GM23338 (cell line): ENCODE data around the gene RFFL.

Experiments
- CREB1 ChIP-seq: fragments of 250-450 bp; sonication (Bioruptor Pico); IDR thresholded peaks from 2 replicates; pipeline ENCODE4 v1.5.0; 2020; ENCODE audit warnings: low read depth, mild to moderate bottlenecking, moderate library complexity
- CTCF ChIP-seq, 2 experiments: fragments of 200-600 bp in 1 of 2; sonication (generic) in 1 of 2; conservative IDR thresholded peaks; 2 replicates each; pipeline versions ENCODE4 v1.5.1 to v1.6.1; 2016 to 2017; ENCODE audit warnings: antibody characterized with exemption in 2 of 2, low read depth in 2 of 2, mild to moderate bottlenecking in 2 of 2, moderate library complexity in 1 of 2
- EZH2 ChIP-seq: fragments of 200-600 bp; sonication (generic); IDR thresholded peaks from one replicate; pipeline ENCODE4 v1.8.0; 2017; ENCODE audit warnings: antibody characterized with exemption, mild to moderate bottlenecking, low read depth; ENCODE audit not compliant: unreplicated experiment
- EZH2phosphoT487 ChIP-seq: fragments of 200-600 bp; sonication (generic); IDR thresholded peaks from one replicate; pipeline ENCODE4 v1.8.1; 2018; ENCODE audit warnings: antibody characterized with exemption; ENCODE audit not compliant: unreplicated experiment
- JUNB ChIP-seq: IDR thresholded peaks from one replicate; pipeline ENCODE4 v1.6.1; 2016; ENCODE audit warnings: antibody characterized with exemption; ENCODE audit not compliant: unreplicated experiment
- NANOG ChIP-seq: IDR thresholded peaks from 2 replicates; pipeline ENCODE4 v1.6.1; 2016; ENCODE audit warnings: antibody characterized with exemption, borderline replicate concordance
- POLR2AphosphoS5 ChIP-seq: IDR thresholded peaks from 2 replicates; pipeline ENCODE4 v1.6.1; 2016; ENCODE audit warnings: antibody characterized with exemption, low read depth
- STAT1 ChIP-seq: IDR thresholded peaks from one replicate; pipeline ENCODE4 v1.6.1; 2016; ENCODE audit warnings: antibody characterized with exemption; ENCODE audit not compliant: unreplicated experiment
- ZNF114 ChIP-seq: fragments of 250-450 bp; sonication (Bioruptor Pico); IDR thresholded peaks from 2 replicates; pipeline ENCODE4 v1.5.0; 2020; ENCODE audit warnings: mild to moderate bottlenecking, moderate library complexity
- ZNF331 ChIP-seq: fragments of 250-450 bp; sonication (Bioruptor Pico); IDR thresholded peaks from 2 replicates; pipeline ENCODE4 v1.5.0; 2020; ENCODE audit warnings: low read depth, mild to moderate bottlenecking, moderate library complexity
- TF ChIP-seq, protein P1 (sequence below): IDR thresholded peaks from 2 replicates; pipeline ENCODE4 v1.6.1; 2016; ENCODE audit warnings: antibody characterized with exemption
- TF ChIP-seq, protein P2 (sequence below): IDR thresholded peaks from one replicate; pipeline ENCODE4 v1.6.1; 2018; ENCODE audit warnings: antibody characterized with exemption; ENCODE audit not compliant: unreplicated experiment
- TF ChIP-seq, protein P3 (sequence below): fragments of 250-450 bp; sonication (Bioruptor Pico); IDR thresholded peaks from 2 replicates; pipeline ENCODE4 v1.5.0; 2020; ENCODE audit warnings: mild to moderate bottlenecking, moderate library complexity

GRCh38 chr17:34980353-34980680 lies 83.2 kb downstream of the RFFL start, which contains the start of gene LIG3:
- TF ChIP-seq POLR2AphosphoS5 (peak; percentile 76), EZH2 (no peak), CTCF (conservative IDR thresholded peaks at IDR 0.05; ENCODE audit: low read depth in 2 of 2) (no peak), EZH2phosphoT487 (no peak), CREB1 (CRISPR knock-in tag) (no peak), ZNF114 (no peak), JUNB (no peak), STAT1 (no peak), ZNF331 (CRISPR knock-in tag) (no peak), NANOG (no peak)
- TF ChIP-seq, protein P1, sequence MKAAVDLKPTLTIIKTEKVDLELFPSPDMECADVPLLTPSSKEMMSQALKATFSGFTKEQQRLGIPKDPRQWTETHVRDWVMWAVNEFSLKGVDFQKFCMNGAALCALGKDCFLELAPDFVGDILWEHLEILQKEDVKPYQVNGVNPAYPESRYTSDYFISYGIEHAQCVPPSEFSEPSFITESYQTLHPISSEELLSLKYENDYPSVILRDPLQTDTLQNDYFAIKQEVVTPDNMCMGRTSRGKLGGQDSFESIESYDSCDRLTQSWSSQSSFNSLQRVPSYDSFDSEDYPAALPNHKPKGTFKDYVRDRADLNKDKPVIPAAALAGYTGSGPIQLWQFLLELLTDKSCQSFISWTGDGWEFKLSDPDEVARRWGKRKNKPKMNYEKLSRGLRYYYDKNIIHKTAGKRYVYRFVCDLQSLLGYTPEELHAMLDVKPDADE = no peak
- TF ChIP-seq, protein P2, sequence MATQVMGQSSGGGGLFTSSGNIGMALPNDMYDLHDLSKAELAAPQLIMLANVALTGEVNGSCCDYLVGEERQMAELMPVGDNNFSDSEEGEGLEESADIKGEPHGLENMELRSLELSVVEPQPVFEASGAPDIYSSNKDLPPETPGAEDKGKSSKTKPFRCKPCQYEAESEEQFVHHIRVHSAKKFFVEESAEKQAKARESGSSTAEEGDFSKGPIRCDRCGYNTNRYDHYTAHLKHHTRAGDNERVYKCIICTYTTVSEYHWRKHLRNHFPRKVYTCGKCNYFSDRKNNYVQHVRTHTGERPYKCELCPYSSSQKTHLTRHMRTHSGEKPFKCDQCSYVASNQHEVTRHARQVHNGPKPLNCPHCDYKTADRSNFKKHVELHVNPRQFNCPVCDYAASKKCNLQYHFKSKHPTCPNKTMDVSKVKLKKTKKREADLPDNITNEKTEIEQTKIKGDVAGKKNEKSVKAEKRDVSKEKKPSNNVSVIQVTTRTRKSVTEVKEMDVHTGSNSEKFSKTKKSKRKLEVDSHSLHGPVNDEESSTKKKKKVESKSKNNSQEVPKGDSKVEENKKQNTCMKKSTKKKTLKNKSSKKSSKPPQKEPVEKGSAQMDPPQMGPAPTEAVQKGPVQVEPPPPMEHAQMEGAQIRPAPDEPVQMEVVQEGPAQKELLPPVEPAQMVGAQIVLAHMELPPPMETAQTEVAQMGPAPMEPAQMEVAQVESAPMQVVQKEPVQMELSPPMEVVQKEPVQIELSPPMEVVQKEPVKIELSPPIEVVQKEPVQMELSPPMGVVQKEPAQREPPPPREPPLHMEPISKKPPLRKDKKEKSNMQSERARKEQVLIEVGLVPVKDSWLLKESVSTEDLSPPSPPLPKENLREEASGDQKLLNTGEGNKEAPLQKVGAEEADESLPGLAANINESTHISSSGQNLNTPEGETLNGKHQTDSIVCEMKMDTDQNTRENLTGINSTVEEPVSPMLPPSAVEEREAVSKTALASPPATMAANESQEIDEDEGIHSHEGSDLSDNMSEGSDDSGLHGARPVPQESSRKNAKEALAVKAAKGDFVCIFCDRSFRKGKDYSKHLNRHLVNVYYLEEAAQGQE = no peak
- TF ChIP-seq, protein P3, sequence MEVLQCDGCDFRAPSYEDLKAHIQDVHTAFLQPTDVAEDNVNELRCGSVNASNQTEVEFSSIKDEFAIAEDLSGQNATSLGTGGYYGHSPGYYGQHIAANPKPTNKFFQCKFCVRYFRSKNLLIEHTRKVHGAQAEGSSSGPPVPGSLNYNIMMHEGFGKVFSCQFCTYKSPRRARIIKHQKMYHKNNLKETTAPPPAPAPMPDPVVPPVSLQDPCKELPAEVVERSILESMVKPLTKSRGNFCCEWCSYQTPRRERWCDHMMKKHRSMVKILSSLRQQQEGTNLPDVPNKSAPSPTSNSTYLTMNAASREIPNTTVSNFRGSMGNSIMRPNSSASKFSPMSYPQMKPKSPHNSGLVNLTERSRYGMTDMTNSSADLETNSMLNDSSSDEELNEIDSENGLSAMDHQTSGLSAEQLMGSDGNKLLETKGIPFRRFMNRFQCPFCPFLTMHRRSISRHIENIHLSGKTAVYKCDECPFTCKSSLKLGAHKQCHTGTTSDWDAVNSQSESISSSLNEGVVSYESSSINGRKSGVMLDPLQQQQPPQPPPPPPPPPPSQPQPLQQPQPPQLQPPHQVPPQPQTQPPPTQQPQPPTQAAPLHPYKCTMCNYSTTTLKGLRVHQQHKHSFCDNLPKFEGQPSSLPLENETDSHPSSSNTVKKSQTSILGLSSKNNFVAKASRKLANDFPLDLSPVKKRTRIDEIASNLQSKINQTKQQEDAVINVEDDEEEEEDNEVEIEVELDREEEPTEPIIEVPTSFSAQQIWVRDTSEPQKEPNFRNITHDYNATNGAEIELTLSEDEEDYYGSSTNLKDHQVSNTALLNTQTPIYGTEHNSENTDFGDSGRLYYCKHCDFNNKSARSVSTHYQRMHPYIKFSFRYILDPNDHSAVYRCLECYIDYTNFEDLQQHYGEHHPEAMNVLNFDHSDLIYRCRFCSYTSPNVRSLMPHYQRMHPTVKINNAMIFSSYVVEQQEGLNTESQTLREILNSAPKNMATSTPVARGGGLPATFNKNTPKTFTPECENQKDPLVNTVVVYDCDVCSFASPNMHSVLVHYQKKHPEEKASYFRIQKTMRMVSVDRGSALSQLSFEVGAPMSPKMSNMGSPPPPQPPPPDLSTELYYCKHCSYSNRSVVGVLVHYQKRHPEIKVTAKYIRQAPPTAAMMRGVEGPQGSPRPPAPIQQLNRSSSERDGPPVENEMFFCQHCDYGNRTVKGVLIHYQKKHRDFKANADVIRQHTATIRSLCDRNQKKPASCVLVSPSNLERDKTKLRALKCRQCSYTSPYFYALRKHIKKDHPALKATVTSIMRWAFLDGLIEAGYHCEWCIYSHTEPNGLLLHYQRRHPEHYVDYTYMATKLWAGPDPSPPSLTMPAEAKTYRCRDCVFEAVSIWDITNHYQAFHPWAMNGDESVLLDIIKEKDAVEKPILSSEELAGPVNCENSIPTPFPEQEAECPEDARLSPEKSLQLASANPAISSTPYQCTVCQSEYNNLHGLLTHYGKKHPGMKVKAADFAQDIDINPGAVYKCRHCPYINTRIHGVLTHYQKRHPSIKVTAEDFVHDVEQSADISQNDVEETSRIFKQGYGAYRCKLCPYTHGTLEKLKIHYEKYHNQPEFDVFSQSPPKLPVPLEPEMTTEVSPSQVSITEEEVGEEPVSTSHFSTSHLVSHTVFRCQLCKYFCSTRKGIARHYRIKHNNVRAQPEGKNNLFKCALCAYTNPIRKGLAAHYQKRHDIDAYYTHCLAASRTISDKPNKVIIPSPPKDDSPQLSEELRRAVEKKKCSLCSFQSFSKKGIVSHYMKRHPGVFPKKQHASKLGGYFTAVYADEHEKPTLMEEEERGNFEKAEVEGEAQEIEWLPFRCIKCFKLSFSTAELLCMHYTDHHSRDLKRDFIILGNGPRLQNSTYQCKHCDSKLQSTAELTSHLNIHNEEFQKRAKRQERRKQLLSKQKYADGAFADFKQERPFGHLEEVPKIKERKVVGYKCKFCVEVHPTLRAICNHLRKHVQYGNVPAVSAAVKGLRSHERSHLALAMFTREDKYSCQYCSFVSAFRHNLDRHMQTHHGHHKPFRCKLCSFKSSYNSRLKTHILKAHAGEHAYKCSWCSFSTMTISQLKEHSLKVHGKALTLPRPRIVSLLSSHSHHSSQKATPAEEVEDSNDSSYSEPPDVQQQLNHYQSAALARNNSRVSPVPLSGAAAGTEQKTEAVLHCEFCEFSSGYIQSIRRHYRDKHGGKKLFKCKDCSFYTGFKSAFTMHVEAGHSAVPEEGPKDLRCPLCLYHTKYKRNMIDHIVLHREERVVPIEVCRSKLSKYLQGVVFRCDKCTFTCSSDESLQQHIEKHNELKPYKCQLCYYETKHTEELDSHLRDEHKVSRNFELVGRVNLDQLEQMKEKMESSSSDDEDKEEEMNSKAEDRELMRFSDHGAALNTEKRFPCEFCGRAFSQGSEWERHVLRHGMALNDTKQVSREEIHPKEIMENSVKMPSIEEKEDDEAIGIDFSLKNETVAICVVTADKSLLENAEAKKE (CRISPR knock-in tag) = no peak
